ENCODE data around the gene RNLS.

RNLS gene

GRCh38 chr10:88500656-88501055 lies 82.5 kb downstream of the RNLS start:
- no peaks in the 10 kb centered on the region for H4K20me1 ChIP-seq (ENCODE audit: low read depth, low read length)
- no peak overlapping the region for H3K27ac ChIP-seq (ENCODE audit: low read depth, low read length)
- H3K9ac ChIP-seq (ENCODE audit: low read length) = no peak overlapping the region

GRCh38 chr10:88499569-88500470 lies 83.3 kb downstream of the RNLS start:
- TF ChIP-seq CTCF (IDR thresholded peaks at IDR 0.05; ENCODE audit: insufficient read depth, low read length, poor library complexity, severe bottlenecking) (no peak), EZH2phosphoT487 (conservative IDR thresholded peaks at IDR 0.05; ENCODE audit: low read length) (no peak)
- no peak overlapping the region for H2AFZ ChIP-seq (ENCODE audit: low read depth, low read length, severe bottlenecking)
- H3K79me2 ChIP-seq (ENCODE audit: insufficient read depth, low read length) = no peaks in the 10 kb centered on the region
- no peaks in the 10 kb centered on the region for H3K9me3 ChIP-seq (ENCODE audit: insufficient read depth, low read length)
- H3K4me2 ChIP-seq (ENCODE audit: low read depth, low read length, poor library complexity, severe bottlenecking) = no peak overlapping the region
- no peaks in the 10 kb centered on the region for H4K20me1 ChIP-seq (ENCODE audit: low read depth, low read length)
- no peaks in the 10 kb centered on the region for H3K27me3 ChIP-seq (ENCODE audit: low read length)
- H3K9ac ChIP-seq (ENCODE audit: low read length) = no peak overlapping the region
- H3K9me2 ChIP-seq (replicated peaks; ENCODE audit: insufficient read depth, low read length) = no peaks in the 10 kb centered on the region
- no peak overlapping the region for H3K27ac ChIP-seq (ENCODE audit: low read depth, low read length)
- H3F3A ChIP-seq (ENCODE audit: insufficient read depth) = no peaks in the 10 kb centered on the region
- H3K4me3 ChIP-seq (ENCODE audit: insufficient read depth, low read length, poor library complexity, severe bottlenecking) = no peak overlapping the region
- H3K36me3 ChIP-seq (ENCODE audit: low read length) = no peaks in the 10 kb centered on the region

More at GRCh38 chr10:88500656-88501055, 82.5 kb downstream of the RNLS start:
- no peak overlapping the region for H3K4me2 ChIP-seq (ENCODE audit: low read depth, low read length, poor library complexity, severe bottlenecking)
- H3K9me2 ChIP-seq (replicated peaks; ENCODE audit: insufficient read depth, low read length) = no peaks in the 10 kb centered on the region
- no peak for TF ChIP-seq CTCF (IDR thresholded peaks at IDR 0.05; ENCODE audit: insufficient read depth, low read length, poor library complexity, severe bottlenecking)
- no peak for TF ChIP-seq EZH2phosphoT487 (conservative IDR thresholded peaks at IDR 0.05; ENCODE audit: low read length)
- no peak overlapping the region for H3K4me3 ChIP-seq (ENCODE audit: insufficient read depth, low read length, poor library complexity, severe bottlenecking)
- H3K27me3 ChIP-seq (ENCODE audit: low read length) = no peaks in the 10 kb centered on the region
- H3K36me3 ChIP-seq (ENCODE audit: low read length) = no peaks in the 10 kb centered on the region
- no peak overlapping the region for H2AFZ ChIP-seq (ENCODE audit: low read depth, low read length, severe bottlenecking)
- H3F3A ChIP-seq (ENCODE audit: insufficient read depth) = no peaks in the 10 kb centered on the region
- no peaks in the 10 kb centered on the region for H3K9me3 ChIP-seq (ENCODE audit: insufficient read depth, low read length)
- no peaks in the 10 kb centered on the region for H3K79me2 ChIP-seq (ENCODE audit: insufficient read depth, low read length)

GRCh38 chr10:88497913-88498312 lies 85.2 kb downstream of the RNLS start:
- no peaks in the 10 kb centered on the region for H3F3A ChIP-seq (ENCODE audit: insufficient read depth)
- H3K36me3 ChIP-seq (ENCODE audit: low read length) = no peaks in the 10 kb centered on the region
- no peak overlapping the region for H3K27ac ChIP-seq (ENCODE audit: low read depth, low read length)
- no peaks in the 10 kb centered on the region for H4K20me1 ChIP-seq (ENCODE audit: low read depth, low read length)
- no peaks in the 10 kb centered on the region for H3K9me2 ChIP-seq (replicated peaks; ENCODE audit: insufficient read depth, low read length)
- H3K4me2 ChIP-seq (ENCODE audit: low read depth, low read length, poor library complexity, severe bottlenecking) = no peak overlapping the region
- no peaks in the 10 kb centered on the region for H3K27me3 ChIP-seq (ENCODE audit: low read length)
- TF ChIP-seq EZH2phosphoT487 (conservative IDR thresholded peaks at IDR 0.05; ENCODE audit: low read length) = no peak
- no peak for TF ChIP-seq CTCF (IDR thresholded peaks at IDR 0.05; ENCODE audit: insufficient read depth, low read length, poor library complexity, severe bottlenecking)
- no peak overlapping the region for H2AFZ ChIP-seq (ENCODE audit: low read depth, low read length, severe bottlenecking)
- H3K9ac ChIP-seq (ENCODE audit: low read length) = no peak overlapping the region
- H3K79me2 ChIP-seq (ENCODE audit: insufficient read depth, low read length) = no peaks in the 10 kb centered on the region
- H3K9me3 ChIP-seq (ENCODE audit: insufficient read depth, low read length) = no peaks in the 10 kb centered on the region
- no peak overlapping the region for H3K4me3 ChIP-seq (ENCODE audit: insufficient read depth, low read length, poor library complexity, severe bottlenecking)
